HL-60 (cell line): ENCODE measurements around the gene PRPF6.

Experiments used
- GABPA ChIP-seq: IDR thresholded peaks from 2 replicates; pipeline ENCODE4 v1.6.1; 2012; ENCODE audit warnings: low read depth
- POLR2AphosphoS5 ChIP-seq: IDR thresholded peaks from 2 replicates; pipeline ENCODE4 v1.6.1; 2012; ENCODE audit warnings: low read depth
- TF ChIP-seq, protein P1 (sequence below): IDR thresholded peaks from one replicate; pipeline ENCODE4 v1.5.1; 2011; ENCODE audit warnings: low read length, control low read depth, inconsistent platforms; ENCODE audit not compliant: insufficient read depth
- TF ChIP-seq, protein P2 (sequence below): IDR thresholded peaks from 2 replicates; pipeline ENCODE4 v1.6.1; 2012; ENCODE audit warnings: low read depth; ENCODE audit not compliant: insufficient replicate concordance

DNA sequence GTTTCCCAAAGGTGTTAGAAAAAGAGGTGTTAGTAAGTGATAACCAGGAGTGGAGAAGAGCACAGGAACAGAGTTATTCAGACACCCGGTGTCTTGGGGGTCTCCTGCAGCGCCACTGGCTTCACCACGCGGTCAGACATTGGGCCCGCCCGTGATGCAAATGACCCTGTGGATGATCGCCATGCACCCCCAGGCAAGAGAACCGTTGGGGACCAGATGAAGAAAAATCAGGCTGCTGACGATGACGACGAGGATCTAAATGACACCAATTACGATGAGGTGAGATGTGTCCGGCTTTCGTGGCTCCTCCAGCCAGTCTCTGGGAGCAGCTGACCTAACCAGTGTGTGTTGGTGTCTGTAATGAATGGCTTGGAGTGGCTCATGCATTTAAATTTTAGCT, 2.0 kb downstream of the PRPF6 start:
- TF ChIP-seq, protein P1, sequence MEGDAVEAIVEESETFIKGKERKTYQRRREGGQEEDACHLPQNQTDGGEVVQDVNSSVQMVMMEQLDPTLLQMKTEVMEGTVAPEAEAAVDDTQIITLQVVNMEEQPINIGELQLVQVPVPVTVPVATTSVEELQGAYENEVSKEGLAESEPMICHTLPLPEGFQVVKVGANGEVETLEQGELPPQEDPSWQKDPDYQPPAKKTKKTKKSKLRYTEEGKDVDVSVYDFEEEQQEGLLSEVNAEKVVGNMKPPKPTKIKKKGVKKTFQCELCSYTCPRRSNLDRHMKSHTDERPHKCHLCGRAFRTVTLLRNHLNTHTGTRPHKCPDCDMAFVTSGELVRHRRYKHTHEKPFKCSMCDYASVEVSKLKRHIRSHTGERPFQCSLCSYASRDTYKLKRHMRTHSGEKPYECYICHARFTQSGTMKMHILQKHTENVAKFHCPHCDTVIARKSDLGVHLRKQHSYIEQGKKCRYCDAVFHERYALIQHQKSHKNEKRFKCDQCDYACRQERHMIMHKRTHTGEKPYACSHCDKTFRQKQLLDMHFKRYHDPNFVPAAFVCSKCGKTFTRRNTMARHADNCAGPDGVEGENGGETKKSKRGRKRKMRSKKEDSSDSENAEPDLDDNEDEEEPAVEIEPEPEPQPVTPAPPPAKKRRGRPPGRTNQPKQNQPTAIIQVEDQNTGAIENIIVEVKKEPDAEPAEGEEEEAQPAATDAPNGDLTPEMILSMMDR, result no peak
- TF ChIP-seq GABPA (no peak), POLR2AphosphoS5 (no peak)
- TF ChIP-seq, protein P2, sequence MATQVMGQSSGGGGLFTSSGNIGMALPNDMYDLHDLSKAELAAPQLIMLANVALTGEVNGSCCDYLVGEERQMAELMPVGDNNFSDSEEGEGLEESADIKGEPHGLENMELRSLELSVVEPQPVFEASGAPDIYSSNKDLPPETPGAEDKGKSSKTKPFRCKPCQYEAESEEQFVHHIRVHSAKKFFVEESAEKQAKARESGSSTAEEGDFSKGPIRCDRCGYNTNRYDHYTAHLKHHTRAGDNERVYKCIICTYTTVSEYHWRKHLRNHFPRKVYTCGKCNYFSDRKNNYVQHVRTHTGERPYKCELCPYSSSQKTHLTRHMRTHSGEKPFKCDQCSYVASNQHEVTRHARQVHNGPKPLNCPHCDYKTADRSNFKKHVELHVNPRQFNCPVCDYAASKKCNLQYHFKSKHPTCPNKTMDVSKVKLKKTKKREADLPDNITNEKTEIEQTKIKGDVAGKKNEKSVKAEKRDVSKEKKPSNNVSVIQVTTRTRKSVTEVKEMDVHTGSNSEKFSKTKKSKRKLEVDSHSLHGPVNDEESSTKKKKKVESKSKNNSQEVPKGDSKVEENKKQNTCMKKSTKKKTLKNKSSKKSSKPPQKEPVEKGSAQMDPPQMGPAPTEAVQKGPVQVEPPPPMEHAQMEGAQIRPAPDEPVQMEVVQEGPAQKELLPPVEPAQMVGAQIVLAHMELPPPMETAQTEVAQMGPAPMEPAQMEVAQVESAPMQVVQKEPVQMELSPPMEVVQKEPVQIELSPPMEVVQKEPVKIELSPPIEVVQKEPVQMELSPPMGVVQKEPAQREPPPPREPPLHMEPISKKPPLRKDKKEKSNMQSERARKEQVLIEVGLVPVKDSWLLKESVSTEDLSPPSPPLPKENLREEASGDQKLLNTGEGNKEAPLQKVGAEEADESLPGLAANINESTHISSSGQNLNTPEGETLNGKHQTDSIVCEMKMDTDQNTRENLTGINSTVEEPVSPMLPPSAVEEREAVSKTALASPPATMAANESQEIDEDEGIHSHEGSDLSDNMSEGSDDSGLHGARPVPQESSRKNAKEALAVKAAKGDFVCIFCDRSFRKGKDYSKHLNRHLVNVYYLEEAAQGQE, result no peak
